GM23338 (cell line): Measurements from ENCODE around the gene COLQ. TPM values are rescaled to one million over a fixed set of nuclear protein-coding genes. Genes with fewer than 3 reads are reported as not detected.

Experiments
- ATAC-seq: fragments of 200-7000 bp; cut with Tn5 transposase; 3 replicates; pipeline ENCODE4 v1.9.1; 2020
- DNase-seq: peaks from one replicate; pipeline ENCODE4 v3.0.0-alpha.2; 2015; ENCODE audit warnings: low spot score
- H2AFZ ChIP-seq: fragments of 200-600 bp; sonication (generic); 2 replicates; pipeline ENCODE4 v1.8.0; 2016; ENCODE audit warnings: antibody characterized with exemption, mild to moderate bottlenecking, moderate library complexity
- H3F3A ChIP-seq: fragments of 200-600 bp; sonication (generic); replicated peaks from 2 replicates; pipeline ENCODE4 v1.8.0; 2017; ENCODE audit warnings: antibody characterized with exemption, mixed run types, low read depth
- H3K27ac ChIP-seq: fragments of 200-600 bp; sonication (generic); 2 replicates; pipeline ENCODE4 v1.6.1; 2016; ENCODE audit warnings: low read depth
- H3K27me3 ChIP-seq: fragments of 200-600 bp; sonication (generic); 2 replicates; pipeline ENCODE4 v1.8.0; 2016; ENCODE audit warnings: mild to moderate bottlenecking, mixed run types, moderate library complexity; ENCODE audit not compliant: insufficient read depth
- H3K36me3 ChIP-seq: fragments of 200-600 bp; sonication (generic); 2 replicates; pipeline ENCODE4 v1.8.0; 2016; ENCODE audit warnings: mild to moderate bottlenecking; ENCODE audit not compliant: insufficient read depth
- H3K4me1 ChIP-seq: fragments of 200-600 bp; sonication (generic); 2 replicates; pipeline ENCODE4 v1.8.0; 2016; ENCODE audit warnings: mild to moderate bottlenecking, moderate library complexity; ENCODE audit not compliant: insufficient read depth
- H3K4me2 ChIP-seq: fragments of 200-600 bp; sonication (generic); 2 replicates; pipeline ENCODE4 v1.7.1; 2017; ENCODE audit warnings: mixed run types
- H3K4me3 ChIP-seq: fragments of 200-600 bp; sonication (generic); 2 replicates; pipeline ENCODE4 v1.6.1; 2016; ENCODE audit warnings: mixed run types
- H3K79me2 ChIP-seq: fragments of 200-600 bp; sonication (generic); replicated peaks from 2 replicates; pipeline ENCODE4 v1.8.0; 2017; ENCODE audit warnings: mild to moderate bottlenecking; ENCODE audit not compliant: insufficient read depth
- H3K9me2 ChIP-seq: fragments of 200-600 bp; sonication (generic); 2 replicates; pipeline ENCODE4 v1.8.0; 2017; ENCODE audit not compliant: insufficient read depth
- H4K20me1 ChIP-seq: fragments of 200-600 bp; sonication (generic); replicated peaks from 2 replicates; pipeline ENCODE4 v1.8.0; 2017; ENCODE audit warnings: mild to moderate bottlenecking; ENCODE audit not compliant: insufficient read depth
- H3K27ac Mint-ChIP-seq: 2 replicates; pipeline ENCODE4 v1.8.0; 2020; ENCODE audit warnings: inconsistent platforms, mild to moderate bottlenecking, moderate library complexity, mixed read lengths
- H3K27me3 Mint-ChIP-seq: 3 replicates; pipeline ENCODE4 v1.8.0; 2022; ENCODE audit warnings: low read depth, mild to moderate bottlenecking, moderate library complexity, mixed read lengths, inconsistent platforms; ENCODE audit not compliant: insufficient read depth, poor library complexity
- H3K36me3 Mint-ChIP-seq: 3 replicates; pipeline ENCODE4 v1.8.0; 2021; ENCODE audit warnings: low read depth, mild to moderate bottlenecking, inconsistent platforms, moderate library complexity, mixed read lengths
- H3K4me1 Mint-ChIP-seq: 3 replicates; pipeline ENCODE4 v1.8.0; 2020; ENCODE audit warnings: mild to moderate bottlenecking, inconsistent platforms, mixed read lengths
- H3K4me3 Mint-ChIP-seq: 3 replicates; pipeline ENCODE4 v1.8.0; 2021; ENCODE audit warnings: moderate library complexity, mild to moderate bottlenecking, inconsistent platforms, mixed read lengths
- H3K9me3 Mint-ChIP-seq: 3 replicates; pipeline ENCODE4 v1.8.0; 2020; ENCODE audit warnings: moderate library complexity, mild to moderate bottlenecking, inconsistent platforms, mixed read lengths
- CREB1 ChIP-seq: fragments of 250-450 bp; sonication (Bioruptor Pico); IDR thresholded peaks from 2 replicates; pipeline ENCODE4 v1.5.0; 2020; ENCODE audit warnings: low read depth, mild to moderate bottlenecking, moderate library complexity
- CTCF ChIP-seq, 2 experiments: fragments of 200-600 bp in 1 of 2; sonication (generic) in 1 of 2; conservative IDR thresholded peaks; 2 replicates each; pipeline versions ENCODE4 v1.5.1 to v1.6.1; 2016 to 2017; ENCODE audit warnings: antibody characterized with exemption in 2 of 2, low read depth in 2 of 2, mild to moderate bottlenecking in 2 of 2, moderate library complexity in 1 of 2
- EZH2 ChIP-seq: fragments of 200-600 bp; sonication (generic); IDR thresholded peaks from one replicate; pipeline ENCODE4 v1.8.0; 2017; ENCODE audit warnings: antibody characterized with exemption, mild to moderate bottlenecking, low read depth; ENCODE audit not compliant: unreplicated experiment
- EZH2phosphoT487 ChIP-seq: fragments of 200-600 bp; sonication (generic); IDR thresholded peaks from one replicate; pipeline ENCODE4 v1.8.1; 2018; ENCODE audit warnings: antibody characterized with exemption; ENCODE audit not compliant: unreplicated experiment
- JUNB ChIP-seq: IDR thresholded peaks from one replicate; pipeline ENCODE4 v1.6.1; 2016; ENCODE audit warnings: antibody characterized with exemption; ENCODE audit not compliant: unreplicated experiment
- NANOG ChIP-seq: IDR thresholded peaks from 2 replicates; pipeline ENCODE4 v1.6.1; 2016; ENCODE audit warnings: antibody characterized with exemption, borderline replicate concordance
- POLR2AphosphoS5 ChIP-seq: IDR thresholded peaks from 2 replicates; pipeline ENCODE4 v1.6.1; 2016; ENCODE audit warnings: antibody characterized with exemption, low read depth
- STAT1 ChIP-seq: IDR thresholded peaks from one replicate; pipeline ENCODE4 v1.6.1; 2016; ENCODE audit warnings: antibody characterized with exemption; ENCODE audit not compliant: unreplicated experiment
- ZNF114 ChIP-seq: fragments of 250-450 bp; sonication (Bioruptor Pico); IDR thresholded peaks from 2 replicates; pipeline ENCODE4 v1.5.0; 2020; ENCODE audit warnings: mild to moderate bottlenecking, moderate library complexity
- ZNF331 ChIP-seq: fragments of 250-450 bp; sonication (Bioruptor Pico); IDR thresholded peaks from 2 replicates; pipeline ENCODE4 v1.5.0; 2020; ENCODE audit warnings: low read depth, mild to moderate bottlenecking, moderate library complexity
- ZNF462 ChIP-seq: fragments of 250-450 bp; sonication (Bioruptor Pico); IDR thresholded peaks from 2 replicates; pipeline ENCODE4 v1.5.0; 2020; ENCODE audit warnings: mild to moderate bottlenecking, moderate library complexity
- polyA plus RNA-seq: library from polyadenylated mRNA; unstranded; fragments of >200 nt; fragmentation: Nextera tagmentation; extraction: Ambion mirVana; gene quantifications from 2 replicates; pipeline ENCODE4 v1.2.1, GENCODE V29; 2016
- total RNA-seq: library from RNA; depleted of rRNA; stranded (reverse); fragments of >200 nt; shearing (Covaris generic); gene quantifications from 2 replicates; pipeline ENCODE4 v1.2.3, GENCODE V29; 2014
- TF ChIP-seq, protein P1 (sequence below): IDR thresholded peaks from 2 replicates; pipeline ENCODE4 v1.6.1; 2016; ENCODE audit warnings: antibody characterized with exemption

The COLQ gene
- total and polyA plus RNA-seq, 2 experiments from 2014 or later, result 0.78 to 2.0 TPM

DNA sequence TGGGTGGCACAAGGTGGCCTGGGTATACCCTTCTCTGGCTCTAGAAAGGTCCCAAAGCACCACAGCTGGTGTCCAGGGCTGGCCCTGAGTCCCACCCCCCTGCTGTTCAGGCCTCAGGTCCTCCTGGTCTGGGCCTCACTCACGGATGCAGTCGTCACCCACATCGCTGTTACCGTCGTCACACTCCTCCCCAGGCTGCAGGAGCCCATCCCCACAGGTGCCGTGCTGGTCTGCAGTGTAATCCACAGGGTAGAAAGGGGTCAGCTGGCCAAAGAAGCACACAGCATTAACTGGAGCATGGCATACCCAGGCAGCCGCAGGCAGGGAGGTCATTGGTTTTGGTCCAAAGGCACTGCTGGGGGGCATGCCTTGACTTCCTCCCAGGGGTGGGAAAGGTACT, 65.8 kb downstream of the COLQ start:
- TF ChIP-seq EZH2 (no peak), NANOG (no peak), CREB1 (CRISPR knock-in tag) (no peak), ZNF462 (no peak), JUNB (no peak), CTCF (conservative IDR thresholded peaks at IDR 0.05; ENCODE audit: low read depth in 2 of 2) (no peak), STAT1 (no peak), ZNF114 (CRISPR knock-in tag) (no peak), EZH2phosphoT487 (no peak), POLR2AphosphoS5 (no peak), ZNF331 (CRISPR knock-in tag) (no peak)
- TF ChIP-seq, protein P1, sequence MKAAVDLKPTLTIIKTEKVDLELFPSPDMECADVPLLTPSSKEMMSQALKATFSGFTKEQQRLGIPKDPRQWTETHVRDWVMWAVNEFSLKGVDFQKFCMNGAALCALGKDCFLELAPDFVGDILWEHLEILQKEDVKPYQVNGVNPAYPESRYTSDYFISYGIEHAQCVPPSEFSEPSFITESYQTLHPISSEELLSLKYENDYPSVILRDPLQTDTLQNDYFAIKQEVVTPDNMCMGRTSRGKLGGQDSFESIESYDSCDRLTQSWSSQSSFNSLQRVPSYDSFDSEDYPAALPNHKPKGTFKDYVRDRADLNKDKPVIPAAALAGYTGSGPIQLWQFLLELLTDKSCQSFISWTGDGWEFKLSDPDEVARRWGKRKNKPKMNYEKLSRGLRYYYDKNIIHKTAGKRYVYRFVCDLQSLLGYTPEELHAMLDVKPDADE, result no peak
- Histone ChIP-seq H3K27me3 (no peaks in the 10 kb centered on the region), H3K27ac (no peak overlapping the region), H3K4me2 (no peak overlapping the region), H3K36me3 (no peaks in the 10 kb centered on the region), H3K4me1 (no peaks in the 10 kb centered on the region), H3K9me2 (no peaks in the 10 kb centered on the region), H3F3A (no peaks in the 10 kb centered on the region), H3K4me3 (no peak overlapping the region), H3K79me2 (no peaks in the 10 kb centered on the region), H2AFZ (no peak overlapping the region), H4K20me1 (no peaks in the 10 kb centered on the region)
- H3K36me3 Mint-ChIP-seq, result no peaks in the 10 kb centered on the region
- no peak overlapping the region for H3K27ac Mint-ChIP-seq
- ATAC-seq, result no peak
- DNase-seq, result no peak
- no peaks in the 10 kb centered on the region for H3K9me3 Mint-ChIP-seq
- H3K4me1 Mint-ChIP-seq, result no peaks in the 10 kb centered on the region
- peaks cover 2% of the 10 kb centered on the region for H3K27me3 Mint-ChIP-seq
- no peak overlapping the region for H3K4me3 Mint-ChIP-seq
